SH-SY5Y (cell line): ENCODE measurements around the gene SPATA12.

ENCODE experiments used
- GATA2 ChIP-seq: IDR thresholded peaks from 2 replicates; pipeline ENCODE4 v1.6.1; 2011; ENCODE audit warnings: mild to moderate bottlenecking, low read depth, low read length
- GATA3 ChIP-seq: IDR thresholded peaks from 2 replicates; pipeline ENCODE4 v1.6.1; 2011; ENCODE audit warnings: low read depth, mild to moderate bottlenecking, low read length, moderate library complexity

DNA sequence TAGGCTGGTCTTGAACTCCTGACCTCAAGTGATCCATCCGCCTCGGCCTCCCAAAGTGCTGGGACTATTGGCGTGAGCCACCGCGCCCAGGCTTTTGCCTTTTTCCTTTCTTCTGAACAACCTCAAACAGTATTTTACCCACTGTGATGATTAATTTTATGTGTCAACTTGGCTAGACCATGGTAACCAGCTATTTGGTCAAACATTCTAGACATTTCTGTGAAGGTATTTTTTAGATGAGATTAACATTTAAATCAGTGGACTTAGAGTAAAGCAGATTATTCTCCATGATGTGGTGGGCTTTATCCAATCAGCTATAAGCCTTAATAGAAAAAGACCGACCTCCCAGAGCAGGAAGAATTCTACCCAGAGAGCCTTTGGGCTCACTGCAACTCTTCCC, 6.0 kb downstream of the SPATA12 start:
- TF ChIP-seq GATA2 (no peak), GATA3 (no peak)
